ENCODE results near the gene CAMTA1.

The CAMTA1 gene

GRCh38 chr1:6776389-6776788, 8.9 kb upstream of the CAMTA1 start:
- no peaks in the 10 kb centered on the region for H3K9me3 ChIP-seq (ENCODE audit: control insufficient read depth, insufficient read depth, low read depth, low read length)
- H3K27ac ChIP-seq (ENCODE audit: extremely low read depth, low read depth, low read length) = no peak overlapping the region
- no peaks in the 10 kb centered on the region for H3K4me1 ChIP-seq (ENCODE audit: control insufficient read depth, insufficient read depth, low read length)
- CTCF ChIA-PET = no interaction called here
- POLR2A ChIA-PET = no interaction called here
- TF ChIP-seq ZNF830 (tag by site-specific recombination; IDR thresholded peaks at IDR 0.05; ENCODE audit: low read depth) (no peak), ZNF202 (tag by site-specific recombination; IDR thresholded peaks at IDR 0.05; ENCODE audit: borderline replicate concordance) (no peak), ZNF266 (tag by site-specific recombination; IDR thresholded peaks at IDR 0.05; ENCODE audit: low read depth) (no peak), ZNF157 (tag by site-specific recombination; IDR thresholded peaks at IDR 0.05) (no peak), SETDB1 (IDR thresholded peaks at IDR 0.05; ENCODE audit: insufficient read length, low read length) (peak; percentile 47)
- H3K4me3 ChIP-seq (ENCODE audit: low read depth, low read length) = no peak overlapping the region
- no peaks in the 10 kb centered on the region for H3K36me3 ChIP-seq (ENCODE audit: control insufficient read depth in 2 of 2, insufficient read depth in 1 of 2, low read length in 2 of 2)

- CTCF ChIA-PET = no interaction called here
These were observed 8.4 kb upstream of the CAMTA1 start for GRCh38 chr1:6776895-6777294.

More at GRCh38 chr1:6776895-6777294, 8.4 kb upstream of the CAMTA1 start:
- Histone ChIP-seq H3K9me3 (ENCODE audit: control insufficient read depth, insufficient read depth, low read depth, low read length) (no peaks in the 10 kb centered on the region), H3K4me1 (ENCODE audit: control insufficient read depth, insufficient read depth, low read length) (no peaks in the 10 kb centered on the region), H3K36me3 (ENCODE audit: control insufficient read depth in 2 of 2, insufficient read depth in 1 of 2, low read length in 2 of 2) (no peaks in the 10 kb centered on the region), H3K4me3 (ENCODE audit: low read depth, low read length) (no peak overlapping the region), H3K27ac (ENCODE audit: extremely low read depth, low read depth, low read length) (no peak overlapping the region)
- no peak for TF ChIP-seq ATF2 (tag by site-specific recombination; IDR thresholded peaks at IDR 0.05; ENCODE audit: low read depth)
- TF ChIP-seq REST (tag by site-specific recombination; IDR thresholded peaks at IDR 0.05) = no peak
- TF ChIP-seq ZBTB49 (tag by site-specific recombination; IDR thresholded peaks at IDR 0.05; ENCODE audit: low read depth) = no peak
- POLR2A ChIA-PET = no interaction called here

Data from HEK293 (cell line).